IMR-90 (cell line): ENCODE results near the gene TNS3. TPM values are rescaled to one million over a fixed set of nuclear protein-coding genes. Genes with fewer than 3 reads are reported as not detected.

Source experiments
- ATAC-seq: fragments of 200-7000 bp; cut with Tn5 transposase; 2 replicates; pipeline ENCODE4 v1.9.1; 2020; ENCODE audit warnings: low read depth, mild to moderate bottlenecking, moderate library complexity
- BruUV-seq: library from RNA; stranded (reverse); fragments of 400-500 nt; replicated peaks from 2 replicates; lab custom pipeline; 2021; lab: Mats Ljungman, UMichigan
- CTCF ChIA-PET: fragments of 300-600 bp; formaldehyde crosslinking; extraction: SDS; loops from one replicate; lab custom pipeline; 2021; ENCODE audit warnings: antibody characterized with exemption; lab: Yijun Ruan, JAX
- POLR2A ChIA-PET: fragments of 300-600 bp; sonication (Branson Sonifier 250); formaldehyde crosslinking; loops from one replicate; lab custom pipeline; 2022; ENCODE audit warnings: antibody characterized with exemption; ENCODE audit not compliant: unreplicated experiment; lab: Charles Lee
- DNase-seq: peaks from one replicate; pipeline ENCODE4 v3.0.0; 2013
- H2AFZ ChIP-seq: replicated peaks from 2 replicates; pipeline ENCODE3; 2013; ENCODE audit warnings: low read length, mild to moderate bottlenecking; ENCODE audit not compliant: poor library complexity
- H2AK5ac ChIP-seq: 2 replicates; pipeline ENCODE4 v1.6.1; 2013; ENCODE audit warnings: low read depth, low read length, inconsistent platforms
- H2AK9ac ChIP-seq: replicated peaks from 2 replicates; pipeline ENCODE3; 2013; ENCODE audit warnings: mild to moderate bottlenecking, low read depth, low read length, moderate library complexity; ENCODE audit not compliant: poor library complexity
- H2BK120ac ChIP-seq: 2 replicates; pipeline ENCODE4 v1.6.1; 2013; ENCODE audit warnings: low read depth, low read length, inconsistent platforms
- H2BK15ac ChIP-seq: 3 replicates; pipeline ENCODE4 v1.6.1; 2013; ENCODE audit warnings: low read depth, low read length, inconsistent platforms
- H2BK20ac ChIP-seq: 2 replicates; pipeline ENCODE4 v1.6.1; 2013; ENCODE audit warnings: low read depth, mild to moderate bottlenecking, inconsistent platforms, low read length, moderate library complexity
- H2BK5ac ChIP-seq: 2 replicates; pipeline ENCODE4 v1.6.1; 2013; ENCODE audit warnings: mild to moderate bottlenecking, low read depth, low read length, inconsistent platforms; ENCODE audit not compliant: poor library complexity, severe bottlenecking
- H3K14ac ChIP-seq: replicated peaks from 2 replicates; pipeline ENCODE4 v1.6.1; 2013; ENCODE audit warnings: low read depth, low read length, inconsistent platforms
- H3K18ac ChIP-seq: 2 replicates; pipeline ENCODE4 v1.6.1; 2013; ENCODE audit warnings: low read depth, low read length, control low read depth
- H3K23ac ChIP-seq: 2 replicates; pipeline ENCODE4 v1.6.1; 2013; ENCODE audit warnings: low read depth, low read length, inconsistent platforms
- H3K27ac ChIP-seq: 2 replicates; pipeline ENCODE4 v1.5.1; 2013; ENCODE audit warnings: mild to moderate bottlenecking, control low read depth, low read length; ENCODE audit not compliant: insufficient read depth
- H3K27me3 ChIP-seq: 2 replicates; pipeline ENCODE4 v1.6.1; 2013; ENCODE audit warnings: low read length; ENCODE audit not compliant: control insufficient read depth, insufficient read depth
- H3K36me3 ChIP-seq: 2 replicates; pipeline ENCODE4 v1.6.1; 2013; ENCODE audit warnings: low read length, mixed read lengths; ENCODE audit not compliant: control insufficient read depth, insufficient read depth
- H3K4ac ChIP-seq: 2 replicates; pipeline ENCODE4 v1.6.1; 2013; ENCODE audit warnings: low read depth, low read length, inconsistent platforms
- H3K4me1 ChIP-seq: 2 replicates; pipeline ENCODE4 v1.6.1; 2013; ENCODE audit warnings: low read length, mixed read lengths; ENCODE audit not compliant: control insufficient read depth, insufficient read depth
- H3K4me2 ChIP-seq: 2 replicates; pipeline ENCODE4 v1.6.1; 2013; ENCODE audit warnings: low read depth, mild to moderate bottlenecking, control low read depth, low read length, moderate library complexity
- H3K4me3 ChIP-seq: 2 replicates; pipeline ENCODE4 v1.5.1; 2013; ENCODE audit warnings: low read depth, mild to moderate bottlenecking, control low read depth, low read length, moderate library complexity; ENCODE audit not compliant: insufficient read depth
- H3K56ac ChIP-seq: 2 replicates; pipeline ENCODE4 v1.6.1; 2013; ENCODE audit warnings: low read length, inconsistent platforms; ENCODE audit not compliant: insufficient read depth; ENCODE audit errors: extremely low read depth
- H3K79me1 ChIP-seq, 2 experiments: 2 replicates each; pipeline ENCODE4 v1.6.1; 2013; ENCODE audit warnings: low read length in 2 of 2, inconsistent platforms in 1 of 2, low read depth in 1 of 2
- H3K9ac ChIP-seq: 2 replicates; pipeline ENCODE4 v1.6.1; 2013; ENCODE audit warnings: low read depth, low read length, control low read depth
- H3K9me1 ChIP-seq: 2 replicates; pipeline ENCODE4 v1.6.1; 2013; ENCODE audit warnings: low read length, inconsistent platforms; ENCODE audit not compliant: insufficient read depth
- H3K9me3 ChIP-seq: 2 replicates; pipeline ENCODE4 v1.6.1; 2013; ENCODE audit warnings: low read length; ENCODE audit not compliant: control insufficient read depth, insufficient read depth
- H4K20me1 ChIP-seq: 2 replicates; pipeline ENCODE4 v1.6.1; 2013; ENCODE audit warnings: low read length, inconsistent platforms; ENCODE audit not compliant: insufficient read depth
- H4K5ac ChIP-seq: 2 replicates; pipeline ENCODE4 v1.6.1; 2013; ENCODE audit warnings: mild to moderate bottlenecking, low read depth, low read length, control low read depth
- H4K8ac ChIP-seq, 2 experiments: 2 replicates each; pipeline ENCODE4 v1.6.1; 2013; ENCODE audit warnings: low read depth in 2 of 2, low read length in 2 of 2, control low read depth in 1 of 2, inconsistent platforms in 1 of 2
- H4K91ac ChIP-seq: 2 replicates; pipeline ENCODE4 v1.6.1; 2013; ENCODE audit warnings: low read depth, low read length, inconsistent platforms; ENCODE audit not compliant: insufficient read depth
- CTCF ChIP-seq: conservative IDR thresholded peaks from 2 replicates; pipeline ENCODE4 v1.5.1; 2012; ENCODE audit warnings: mild to moderate bottlenecking, low read depth, low read length, improper control_type of control experiment
- FOS ChIP-seq: fragments of 150-350 bp; IDR thresholded peaks from 2 replicates; pipeline ENCODE4 v1.6.1; 2016; ENCODE audit warnings: low read depth, low read length
- MAFK ChIP-seq: IDR thresholded peaks from 2 replicates; pipeline ENCODE4 v1.6.1; 2012; ENCODE audit warnings: low read depth, low read length, improper control_type of control experiment
- MAZ ChIP-seq: IDR thresholded peaks from 2 replicates; pipeline ENCODE4 v1.6.1; 2012; ENCODE audit warnings: low read depth, mild to moderate bottlenecking, low read length, improper control_type of control experiment, moderate library complexity, borderline replicate concordance
- NFE2L2 ChIP-seq: fragments of 150-350 bp; IDR thresholded peaks from 2 replicates; pipeline ENCODE4 v1.6.1; 2016; ENCODE audit warnings: low read depth, mild to moderate bottlenecking, low read length
- POLR2A ChIP-seq: IDR thresholded peaks from 2 replicates; pipeline ENCODE4 v1.6.1; 2012; ENCODE audit warnings: mild to moderate bottlenecking, low read depth, low read length
- SMC3 ChIP-seq: fragments of 150-350 bp; IDR thresholded peaks from 2 replicates; pipeline ENCODE4 v1.6.1; 2016; ENCODE audit warnings: low read depth, mild to moderate bottlenecking, antibody characterized with exemption, low read length, moderate library complexity
- USF2 ChIP-seq: fragments of 150-350 bp; IDR thresholded peaks from 2 replicates; pipeline ENCODE4 v1.6.1; 2017; ENCODE audit warnings: mild to moderate bottlenecking, antibody characterized with exemption, low read length, low read depth
- WGBS, 2 experiments: methylation state at CpG; one replicate each; pipeline versions ENCODE4 v1.1.5 to v1.1.7; 2013; ENCODE audit warnings: missing lambda C conversion rate in 2 of 2; ENCODE audit not compliant: insufficient read length in 1 of 2; ENCODE audit errors: extremely low coverage in 2 of 2; 5-methylcytosine and 5-hydroxymethylcytosine counted together
- dilution Hi-C: fragments of 300-500 bp; cut with HindIII; formaldehyde crosslinking; loops from one replicate; pipeline ENCODE4 v1.14.3; 2018; ENCODE audit warnings: low sequenced_read_pairs; ENCODE audit not compliant: unreplicated experiment
- in situ Hi-C: fragments of 300-500 bp; cut with MboI; formaldehyde crosslinking; loops from 3 replicates; pipeline ENCODE4 v1.14.3; 2019; ENCODE audit warnings: low sequenced_read_pairs, inconsistent platforms, mixed read lengths
- intact Hi-C: fragments of 100-400 bp; cut with micrococcal nuclease; formaldehyde crosslinking; loops from 2 replicates; pipeline ENCODE4 v1.10.0; 2022
- polyA plus RNA-seq, 3 experiments: library from polyadenylated mRNA; depleted of rRNA; stranded (reverse); fragments of >200 nt; gene quantifications; 2 replicates each; pipeline ENCODE4 v1.2.3, GENCODE V29; 2012; ENCODE audit warnings: low replicate concordance in 1 of 3
- total RNA-seq: library from RNA; depleted of rRNA; stranded (reverse); fragments of >200 nt; gene quantifications from 2 replicates; pipeline ENCODE4 v1.2.3, GENCODE V29; 2012

The TNS3 gene
- total and polyA plus RNA-seq, 2 of the 4 experiments (the other 2 are of a cell fraction) = 64.3 to 79.2 TPM

- DNase-seq (no peak), ATAC-seq (no peak)
- Histone ChIP-seq H3K27me3 (no peaks in the 10 kb centered on the region), H2AFZ (no peak overlapping the region), H3K4me1 (no peaks in the 10 kb centered on the region), H2AK9ac (no peak overlapping the region), H2BK120ac (no peak overlapping the region), H4K91ac (no peak overlapping the region), H3K4me3 (no peak overlapping the region), H2BK5ac (no peak overlapping the region), H4K20me1 (peaks cover 62% of the 10 kb centered on the region), H4K5ac (no peak overlapping the region), H2AK5ac (no peak overlapping the region), H3K79me1 (peaks cover 34 to 91% of the 10 kb centered on the region in 2 experiments), H3K4ac (no peak overlapping the region), H3K56ac (no peak overlapping the region), H3K4me2 (no peak overlapping the region), H2BK15ac (no peak overlapping the region), H3K27ac (no peak overlapping the region), H3K9me1 (peaks cover 43% of the 10 kb centered on the region), H3K18ac (no peak overlapping the region), H3K9me3 (no peaks in the 10 kb centered on the region), H3K36me3 (peaks cover 40% of the 10 kb centered on the region), H3K14ac (no peak overlapping the region), H3K23ac (no peak overlapping the region), H4K8ac (no peak overlapping the region), H2BK20ac (no peak overlapping the region), H3K9ac (no peak overlapping the region)
- BruUV-seq = no TSS peak
- ChIA-PET POLR2A (no interaction called here), CTCF (interaction anchor here (0.5 kb wide), 1 partner anchor 10 kb away, joined by 3 read pairs; no protein-coding TSS in a partner anchor)
- dilution Hi-C loops (no loop called here), intact Hi-C loops (no loop called here), in situ Hi-C loops (no loop called here)
- no peak for TF ChIP-seq USF2
- no peak for TF ChIP-seq NFE2L2
- no peak for TF ChIP-seq POLR2A
- no peak for TF ChIP-seq MAZ
- no peak for TF ChIP-seq CTCF
- TF ChIP-seq SMC3 = no peak
- no peak for TF ChIP-seq FOS
- TF ChIP-seq MAFK = no peak
- 91% methylated on average over 4 of the region's 6 CpGs; no CpG with 5 or more reads in 1 of the 2 experiments for WGBS, 2 experiments
These were observed 234.6 kb downstream of the TNS3 start for GRCh38 chr7:47347346-47347745.
